GM20431 (cell line): Measurements from ENCODE around the gene PPM1D.
"Not testable (repeated sequence)": the region's sequence is repeated elsewhere in the genome, so short reads cannot be mapped to it uniquely, and the experiment has no call there.

Source experiments
- in situ Hi-C: fragments of 300-500 bp; cut with MseI, MboI; formaldehyde crosslinking; loops from one replicate; pipeline ENCODE4 v1.15.0; 2020; ENCODE audit warnings: low sequenced_read_pairs; ENCODE audit not compliant: unreplicated experiment

PPM1D gene

GRCh38 chr17:60653569-60653968, 53.6 kb downstream of the PPM1D start:
- in situ Hi-C loops, result no loop called here

- in situ Hi-C loops, result no loop called here
Observed at GRCh38 chr17:60656499-60656898, 56.5 kb downstream of the PPM1D start.

GRCh38 chr17:60659156-60659555, 59.2 kb downstream of the PPM1D start:
- in situ Hi-C loops, result no loop called here

- in situ Hi-C loops, result no loop called here
Observed at GRCh38 chr17:60661489-60661888, 61.5 kb downstream of the PPM1D start.

- in situ Hi-C loops, result no loop called here
Observed at GRCh38 chr17:60664022-60664421, 64.0 kb downstream of the PPM1D start.

- in situ Hi-C loops, result no loop called here
Observed at GRCh38 chr17:60665602-60666001, 65.6 kb downstream of the PPM1D start.

GRCh38 chr17:60668741-60669140, 68.7 kb downstream of the PPM1D start:
- in situ Hi-C loops, result not testable (repeated sequence)

- in situ Hi-C loops, result no loop called here
Observed at GRCh38 chr17:60671482-60671881, 71.5 kb downstream of the PPM1D start.

GRCh38 chr17:60674637-60675036, 74.6 kb downstream of the PPM1D start:
- in situ Hi-C loops, result not testable (repeated sequence)

- in situ Hi-C loops, result no loop called here
Observed at GRCh38 chr17:60675997-60676396, 76.0 kb downstream of the PPM1D start.

- in situ Hi-C loops, result no loop called here
Observed at GRCh38 chr17:60676758-60677307, 76.8 kb downstream of the PPM1D start.

- in situ Hi-C loops, result no loop called here
Observed at GRCh38 chr17:60677308-60678117, 77.5 kb downstream of the PPM1D start, which contains the start of gene BCAS3. TSS of gene BCAS3 (plus strand) at chr17:60677851.

- in situ Hi-C loops, result no loop called here
Observed at GRCh38 chr17:60678118-60678444, 78.1 kb downstream of the PPM1D start.

GRCh38 chr17:60679287-60679686, 79.3 kb downstream of the PPM1D start:
- in situ Hi-C loops, result no loop called here

GRCh38 chr17:60680754-60681153, 80.8 kb downstream of the PPM1D start:
- in situ Hi-C loops, result no loop called here

GRCh38 chr17:60685437-60685836, 85.4 kb downstream of the PPM1D start:
- in situ Hi-C loops, result no loop called here

- in situ Hi-C loops, result no loop called here
Observed at GRCh38 chr17:60695960-60696359, 96.0 kb downstream of the PPM1D start.

- in situ Hi-C loops, result no loop called here
Observed at GRCh38 chr17:60699090-60699489, 99.1 kb downstream of the PPM1D start.

- in situ Hi-C loops, result loop anchor here (25.0 kb wide), 1 partner anchor 683 kb away; the partner anchor contains the start of gene TBX2
Observed at GRCh38 chr17:60704170-60704569, 104.2 kb downstream of the PPM1D start.

- in situ Hi-C loops, result loop anchor here (25.0 kb wide), 1 partner anchor 675 kb away; the partner anchor contains the start of gene TBX2
Observed at GRCh38 chr17:60712675-60713074, 112.7 kb downstream of the PPM1D start.

GRCh38 chr17:60713608-60714007, 113.6 kb downstream of the PPM1D start:
- in situ Hi-C loops, result loop anchor here (25.0 kb wide), 1 partner anchor 674 kb away; the partner anchor contains the start of gene TBX2
